ENCODE measurements around the gene DCAF7. TPM values are rescaled to one million over a fixed set of nuclear protein-coding genes. Genes with fewer than 3 reads are reported as not detected.
A peak's percentile ranks its signal among the peaks of the same experiment; 100 is the strongest.

DCAF7 gene
- total RNA-seq, 1 donor from 2014 or later, result 24.0 TPM

DNA sequence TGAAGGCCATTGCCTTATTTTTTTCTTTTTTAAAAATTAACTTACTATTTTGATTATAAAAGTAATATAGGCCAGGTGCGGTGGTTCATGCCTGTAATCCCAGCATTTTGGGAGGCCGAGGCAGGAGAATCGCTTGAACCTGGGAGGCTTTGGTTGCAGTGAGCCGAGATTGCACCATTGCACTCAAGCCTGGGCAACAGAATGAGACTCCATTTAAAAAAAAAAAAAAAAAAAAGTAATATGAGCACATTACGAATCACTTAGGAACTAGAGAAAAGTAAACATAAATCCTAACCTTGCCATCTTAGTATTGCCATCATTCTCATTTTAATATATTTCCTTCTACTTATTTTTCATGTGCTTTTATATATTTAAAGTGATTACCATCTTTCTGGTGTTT, 37.5 kb downstream of the DCAF7 start:
- DNase-seq (ENCODE audit: low read depth, low spot score), result no peak

DNA sequence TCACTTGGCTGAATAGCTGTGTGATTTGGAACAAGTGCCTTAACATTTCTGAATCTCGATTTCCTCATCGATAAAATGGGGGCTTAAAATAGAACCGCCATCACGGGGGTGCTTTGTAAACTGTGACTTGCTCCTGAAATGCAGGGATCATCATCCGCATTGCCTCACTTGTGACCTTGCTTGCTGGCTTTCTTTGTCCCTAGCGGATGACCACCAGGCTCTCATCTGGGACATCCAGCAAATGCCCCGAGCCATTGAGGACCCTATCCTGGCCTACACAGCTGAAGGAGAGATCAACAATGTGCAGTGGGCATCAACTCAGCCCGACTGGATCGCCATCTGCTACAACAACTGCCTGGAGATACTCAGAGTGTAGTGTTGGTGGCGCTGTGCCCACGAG, 38.5 kb downstream of the DCAF7 start:
- DNase-seq (ENCODE audit: low read depth, low spot score), result no peak

DNA sequence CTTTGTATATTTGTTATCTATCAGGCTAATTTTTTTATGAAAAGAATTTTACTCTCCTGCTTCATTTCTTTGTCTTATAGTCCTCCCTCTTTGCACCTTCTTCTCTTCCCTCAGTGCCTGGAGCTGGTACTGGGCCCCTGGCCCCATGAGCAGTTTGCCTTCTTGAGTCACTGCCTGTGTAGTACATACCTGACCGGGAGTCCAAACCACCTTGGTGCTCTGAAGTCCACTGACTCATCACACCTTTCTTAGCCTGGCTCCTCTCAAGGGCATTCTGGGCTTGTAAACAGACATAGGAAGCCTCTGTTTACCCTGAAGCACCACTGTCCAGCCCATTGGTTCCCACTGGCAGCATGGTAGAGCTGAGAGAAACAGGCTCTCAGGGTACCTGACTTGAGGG, 39.4 kb downstream of the DCAF7 start:
- no peak for DNase-seq (ENCODE audit: low read depth, low spot score)

DNA sequence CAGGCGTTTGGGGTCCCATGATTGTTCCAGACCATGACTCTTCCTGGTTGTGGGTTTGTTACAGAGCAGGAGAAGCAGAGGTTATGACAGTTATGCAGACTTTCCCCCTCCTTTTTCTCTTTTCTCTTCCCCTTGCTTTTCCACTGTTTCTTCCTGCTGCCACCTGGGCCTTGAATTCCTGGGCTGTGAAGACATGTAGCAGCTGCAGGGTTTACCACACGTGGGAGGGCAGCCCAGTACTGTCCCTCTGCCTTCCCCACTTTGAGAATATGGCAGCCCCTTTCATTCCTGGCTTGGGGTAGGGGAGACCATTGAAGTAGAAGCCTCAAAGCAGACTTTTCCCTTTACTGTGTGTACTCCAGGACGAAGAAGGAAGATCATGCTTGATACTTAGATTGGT, 42.5 kb downstream of the DCAF7 start:
- no peak for DNase-seq (ENCODE audit: low read depth, low spot score)

DNA sequence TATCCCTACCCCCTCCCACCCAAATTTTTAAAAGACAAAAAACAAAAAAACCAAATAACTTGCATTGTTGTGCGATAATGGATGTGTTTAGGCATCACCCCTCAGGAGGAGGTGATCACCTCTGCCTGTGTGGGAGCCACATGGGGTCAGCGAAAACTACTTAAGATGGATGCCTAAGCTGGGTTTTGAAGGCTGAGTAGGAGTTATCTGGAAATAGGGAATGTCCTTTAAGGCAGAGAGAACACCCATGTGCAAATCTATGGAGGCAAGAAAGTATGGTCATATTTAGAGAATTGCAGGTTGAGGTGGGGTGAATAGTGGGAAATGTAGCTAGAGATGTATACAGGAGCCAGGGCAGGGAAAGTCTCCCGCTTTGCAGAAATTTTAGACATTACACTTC, 44.9 kb downstream of the DCAF7 start:
- no peak for DNase-seq (ENCODE audit: low read depth, low spot score)

DNA sequence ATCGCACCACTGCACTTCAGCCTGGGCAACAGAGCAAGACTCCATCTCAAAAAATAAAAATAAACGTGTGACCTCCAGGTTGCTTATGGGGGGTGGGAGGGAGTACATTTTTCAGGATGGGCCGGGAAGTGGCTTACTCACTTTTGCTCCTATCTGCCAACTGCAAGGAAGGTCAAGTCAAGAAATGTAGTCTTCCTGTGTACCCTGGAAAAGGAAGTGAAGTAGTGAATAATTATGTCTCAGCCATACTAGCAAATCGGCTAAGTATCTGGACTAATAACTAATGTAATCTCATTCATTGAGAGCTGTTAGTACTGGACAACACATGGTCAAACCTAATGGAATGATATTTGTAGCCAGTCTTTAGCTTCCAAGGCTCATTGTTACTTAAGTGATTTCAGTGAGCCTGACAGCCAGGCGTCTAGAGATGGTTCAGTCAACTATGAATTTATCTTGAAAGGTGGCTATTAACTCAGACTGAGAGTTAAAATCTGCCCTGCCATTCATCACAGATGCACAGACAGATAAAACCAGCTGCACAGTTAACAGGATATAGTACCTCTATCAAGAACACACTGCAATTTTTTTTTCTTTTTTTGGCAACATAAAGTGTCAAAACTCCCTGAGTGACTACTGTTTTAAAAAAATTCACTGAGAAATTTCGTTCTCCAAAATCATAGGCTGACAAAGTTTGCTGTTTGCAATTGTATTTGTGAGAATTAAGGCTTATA, 46.7 kb downstream of the DCAF7 start:
- DNase-seq (ENCODE audit: low read depth, low spot score), result no peak

DNA sequence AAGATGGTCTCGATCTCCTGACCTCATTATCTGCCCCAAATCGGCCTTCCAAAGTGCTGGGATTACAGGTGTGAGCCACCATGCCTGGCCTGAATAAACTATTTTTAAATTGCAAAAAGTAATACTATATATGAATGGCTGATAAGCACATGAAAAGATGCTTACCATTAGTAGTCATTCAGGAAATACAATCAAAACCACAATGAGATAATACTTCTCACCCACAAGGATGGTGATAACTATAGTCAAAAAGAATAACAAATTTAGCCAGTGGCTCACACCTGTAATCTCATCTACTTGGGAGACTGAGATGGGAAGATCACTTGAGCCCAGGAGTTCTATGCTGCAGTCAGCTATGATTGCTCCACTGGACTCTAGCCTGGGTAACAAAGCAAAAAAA, 48.0 kb downstream of the DCAF7 start:
- DNase-seq (ENCODE audit: low read depth, low spot score), result no peak

DNA sequence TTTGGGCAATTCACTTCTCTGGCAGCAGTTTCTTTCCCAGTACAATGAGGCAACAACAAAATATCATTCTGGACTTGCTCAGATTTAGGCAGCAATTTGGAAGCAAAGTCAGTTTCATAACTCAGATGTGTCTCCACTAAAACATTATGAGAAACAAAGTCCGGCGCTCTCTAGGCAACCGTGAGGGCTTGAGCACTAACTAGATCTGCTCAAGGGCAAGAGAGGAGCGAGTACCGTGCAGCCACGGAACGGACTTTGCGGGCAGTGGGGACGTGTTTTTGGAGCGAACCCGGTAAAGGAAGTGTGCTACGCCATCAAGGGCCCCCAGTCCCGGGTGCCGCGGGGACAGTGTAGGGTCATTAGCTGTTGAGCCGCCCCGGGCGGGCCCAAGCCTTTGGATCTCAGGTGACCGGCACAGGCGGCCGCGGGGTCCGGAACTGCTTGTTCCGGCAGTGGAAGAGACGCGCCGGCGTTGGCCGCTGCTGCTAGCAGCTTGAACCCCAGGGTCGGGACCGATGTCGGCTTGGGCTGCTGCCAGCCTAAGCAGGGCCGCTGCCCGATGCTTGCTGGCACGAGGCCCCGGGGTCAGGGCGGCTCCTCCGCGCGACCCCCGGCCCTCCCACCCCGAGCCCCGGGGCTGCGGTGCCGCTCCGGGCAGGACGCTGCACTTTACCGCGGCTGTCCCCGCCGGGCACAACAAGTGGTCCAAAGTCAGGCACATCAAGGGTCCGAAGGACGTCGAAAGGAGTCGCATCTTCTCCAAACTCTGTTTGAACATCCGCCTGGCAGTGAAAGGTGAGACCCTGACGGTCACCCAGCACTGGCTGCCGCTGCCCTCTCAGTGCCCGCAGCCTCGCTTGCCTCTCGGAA, 50.5 kb downstream of the DCAF7 start, which contains the start of gene TACO1:
Gene TACO1 (plus strand): TSS at position 327 of the 870 bp plus-strand sequence. CDS start 189 bp downstream, at position 516.
- peak; percentile 44 for DNase-seq (ENCODE audit: low read depth, low spot score)

DNA sequence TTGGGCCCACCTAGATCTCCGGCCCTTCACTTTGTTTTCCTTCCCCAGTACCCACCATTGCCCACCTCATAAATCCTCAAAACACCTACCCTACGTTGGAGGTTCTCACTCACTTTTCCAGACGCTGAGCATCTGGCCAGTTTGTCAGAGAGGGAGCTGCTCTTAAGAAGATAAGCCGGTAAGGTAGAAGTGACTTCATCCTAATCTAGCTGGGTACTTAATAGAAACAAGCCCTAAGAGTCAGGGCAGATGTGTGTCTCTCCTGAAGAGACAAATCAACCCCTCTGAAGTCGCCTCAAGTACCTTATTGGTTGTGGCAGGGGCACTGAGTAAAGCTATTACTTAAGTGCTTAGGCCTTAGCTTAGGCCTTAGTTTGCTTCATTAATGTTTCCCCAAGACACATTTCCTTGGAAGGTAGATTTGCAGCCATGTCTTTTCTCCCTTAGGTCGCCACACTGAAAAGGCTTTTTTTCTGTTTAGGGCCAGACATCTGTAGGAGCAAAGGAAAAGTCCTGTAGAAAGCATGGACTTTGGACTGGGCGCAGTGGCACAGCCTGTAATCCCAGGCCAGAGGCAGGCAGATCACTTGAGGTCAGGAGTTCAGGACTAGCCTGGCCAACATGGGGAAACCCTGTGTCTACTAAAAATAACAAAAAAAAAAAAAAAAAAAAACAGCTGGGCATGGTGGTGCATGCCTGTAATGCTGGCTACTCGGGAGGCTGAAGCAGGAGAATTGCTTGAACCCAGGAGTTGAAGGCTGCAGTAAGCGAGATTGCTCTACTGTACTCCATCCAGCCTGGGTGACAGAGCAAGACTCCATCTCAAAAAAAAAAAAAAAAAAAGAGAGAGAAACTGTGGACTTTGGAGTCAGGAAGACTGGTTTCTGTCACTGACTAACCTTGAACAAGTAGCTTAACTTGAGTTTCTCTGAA, 51.4 kb downstream of the DCAF7 start:
- no peak for DNase-seq (ENCODE audit: low read depth, low spot score)

DNA sequence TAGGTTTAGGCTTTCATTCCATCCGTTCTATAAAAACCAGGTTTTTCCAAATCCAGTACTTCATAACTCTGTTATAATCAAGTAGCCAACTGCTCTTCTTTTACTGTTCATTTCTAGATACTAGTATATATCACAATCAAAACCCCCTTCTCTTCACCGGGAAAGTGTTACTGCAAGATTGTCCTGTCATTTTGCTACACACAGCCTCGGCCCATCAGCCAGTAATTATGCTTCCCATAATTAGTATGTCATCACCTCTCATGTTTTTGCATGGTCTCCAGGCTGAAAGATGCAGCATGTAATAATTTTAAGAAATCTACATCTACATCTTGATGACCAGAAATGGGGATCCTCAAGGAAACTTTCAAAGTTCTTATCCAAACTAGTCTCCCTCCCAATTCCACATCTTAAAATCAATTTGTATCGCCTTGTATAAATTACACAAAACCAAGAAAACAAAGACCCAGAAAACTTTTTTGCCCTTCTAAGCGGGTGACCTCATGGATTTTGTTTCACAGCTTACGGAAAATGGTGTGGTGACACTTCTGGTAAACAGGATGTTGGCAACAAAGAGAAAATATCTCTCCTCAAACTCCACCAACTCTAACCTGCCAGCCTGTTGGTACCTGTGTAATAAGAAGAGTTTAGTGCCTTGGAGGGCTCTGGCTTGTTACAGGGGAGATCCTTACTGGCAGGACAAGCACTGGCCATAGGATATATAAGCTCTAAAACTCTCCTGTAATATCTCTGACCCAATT, 59.7 kb downstream of the DCAF7 start:
- no peak for DNase-seq (ENCODE audit: low read depth, low spot score)

DNA sequence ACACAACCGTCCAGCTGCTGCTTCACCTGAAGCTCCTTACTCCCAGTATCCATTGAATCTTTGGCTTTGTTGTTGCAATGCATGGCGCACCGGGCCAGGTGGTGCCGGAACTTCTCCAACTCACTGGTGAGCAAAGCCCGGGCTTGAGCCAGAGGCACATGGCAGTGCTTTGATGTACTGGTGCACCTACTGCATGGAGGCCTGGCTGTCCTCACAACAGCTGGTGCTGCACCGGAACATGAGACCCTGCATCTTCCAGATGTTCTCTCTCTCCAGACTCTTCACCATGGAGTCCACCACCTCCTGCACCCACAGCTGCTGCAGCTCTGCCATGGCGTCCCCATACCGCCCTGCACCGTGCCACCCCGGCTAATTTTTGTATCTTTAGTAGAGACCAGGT, 60.6 kb downstream of the DCAF7 start:
- no peak for DNase-seq (ENCODE audit: low read depth, low spot score)

DNA sequence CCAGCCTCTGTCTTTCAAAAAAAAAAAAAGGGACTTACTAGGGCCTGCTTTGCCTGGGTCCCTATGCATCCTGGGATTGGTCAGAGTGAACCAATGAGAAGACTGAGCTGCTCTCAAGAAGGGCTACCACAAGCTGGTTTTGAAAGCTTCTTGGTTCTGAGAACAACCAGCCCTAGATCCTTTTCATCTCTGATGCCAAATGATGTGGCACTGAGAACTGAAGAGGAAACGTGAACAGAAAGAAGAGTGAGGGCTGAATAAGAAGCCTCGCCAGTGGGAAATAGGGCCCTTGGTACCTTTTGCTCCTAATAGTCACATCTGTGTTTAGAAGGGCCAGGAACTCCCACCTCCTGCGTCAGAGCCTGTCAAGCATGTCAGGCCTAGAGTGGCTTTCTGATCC, 61.1 kb downstream of the DCAF7 start:
- DNase-seq (ENCODE audit: low read depth, low spot score), result no peak

DNA sequence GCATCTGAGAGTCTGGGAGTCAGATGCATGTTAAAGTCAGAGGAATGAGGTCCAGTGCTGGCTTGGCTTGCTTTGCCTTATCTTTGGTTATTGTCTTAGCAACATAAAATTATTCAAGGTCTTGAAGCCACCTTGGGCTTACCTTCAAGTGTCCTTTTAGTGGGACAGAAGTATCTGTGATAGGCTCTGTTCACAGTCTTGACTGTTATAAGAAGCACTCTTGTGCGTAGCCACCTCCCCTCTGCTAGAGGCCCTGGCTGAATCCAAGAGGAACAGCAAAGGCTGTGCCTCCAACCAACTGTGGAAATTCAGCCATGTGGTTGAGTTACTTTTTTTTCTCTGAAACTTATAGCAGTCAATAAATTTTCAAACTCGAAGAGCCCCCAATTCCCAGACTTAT, 63.4 kb downstream of the DCAF7 start:
- no peak for DNase-seq (ENCODE audit: low read depth, low spot score)

DNA sequence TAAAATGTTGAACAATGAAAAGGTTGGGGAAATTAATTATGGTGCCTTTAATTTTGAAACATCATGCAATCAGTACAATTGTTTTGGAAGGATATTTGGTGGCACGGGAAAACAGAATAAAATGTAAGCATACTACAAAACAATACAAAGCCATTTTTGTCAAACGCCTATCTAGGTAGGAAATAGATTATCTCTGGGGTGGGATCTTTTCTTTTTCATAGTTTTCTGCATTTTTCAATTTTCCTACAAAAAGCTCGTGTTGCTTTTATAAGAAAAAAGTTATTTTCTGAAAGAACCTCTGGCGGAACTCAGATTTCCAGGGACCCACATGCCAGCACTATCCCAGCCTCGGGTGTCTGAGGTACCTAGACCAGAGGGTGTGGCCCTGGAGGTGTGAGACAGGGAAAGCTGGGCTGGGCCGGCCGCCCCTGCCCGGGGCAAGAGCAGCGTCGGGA, 71.0 kb downstream of the DCAF7 start:
- DNase-seq (ENCODE audit: low read depth, low spot score), result no peak

DNA sequence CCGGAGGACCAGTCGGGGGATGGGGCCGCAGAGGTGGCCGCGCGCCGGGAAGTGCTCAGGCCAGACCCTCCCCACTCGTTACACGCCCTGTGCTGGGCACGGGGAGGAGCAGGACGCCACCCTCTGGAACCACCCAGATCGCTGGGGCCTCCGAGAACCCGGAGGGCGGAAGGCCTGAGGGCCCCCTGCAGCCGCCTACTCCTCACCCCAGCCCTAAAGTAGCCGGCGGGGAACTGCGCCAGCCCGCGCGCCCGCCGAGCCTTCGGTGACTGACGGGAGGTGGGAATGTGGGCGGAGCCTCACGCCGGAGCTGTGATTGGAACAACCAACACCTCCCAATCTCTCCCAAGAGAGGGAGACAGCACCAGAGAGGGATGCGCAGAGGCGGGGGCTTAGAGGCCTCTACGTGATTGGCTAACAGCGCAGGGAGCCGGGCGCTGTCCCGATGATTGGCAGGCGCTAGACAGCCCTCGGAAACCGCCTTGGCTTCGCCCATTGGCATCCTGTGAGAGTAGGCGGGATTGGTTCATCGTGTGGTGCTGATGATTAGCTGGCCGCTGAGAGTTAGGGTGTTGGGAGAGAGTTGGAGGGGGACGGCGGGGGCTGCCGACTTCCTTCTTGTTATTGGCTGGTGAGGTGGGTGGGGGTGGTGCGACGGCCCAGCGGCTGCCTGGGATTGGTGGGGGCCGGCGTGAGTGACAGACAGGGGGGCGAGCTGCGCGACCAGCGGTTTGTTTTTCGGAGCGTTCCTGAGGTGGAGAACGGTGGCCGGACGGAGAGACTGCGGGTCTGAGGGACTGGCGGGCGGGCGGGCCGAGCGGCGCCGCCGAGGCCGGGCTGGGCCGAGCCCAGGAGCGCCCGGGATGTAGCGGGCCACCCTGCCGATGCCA, 71.7 kb downstream of the DCAF7 start, which contains the start of gene MAP3K3:
Gene MAP3K3 (plus strand): TSS at position 734 of the 890 bp plus-strand sequence. CDS start 343 bp downstream, outside the sequence.
- peak; percentile 100 for DNase-seq (ENCODE audit: low read depth, low spot score)

DNA sequence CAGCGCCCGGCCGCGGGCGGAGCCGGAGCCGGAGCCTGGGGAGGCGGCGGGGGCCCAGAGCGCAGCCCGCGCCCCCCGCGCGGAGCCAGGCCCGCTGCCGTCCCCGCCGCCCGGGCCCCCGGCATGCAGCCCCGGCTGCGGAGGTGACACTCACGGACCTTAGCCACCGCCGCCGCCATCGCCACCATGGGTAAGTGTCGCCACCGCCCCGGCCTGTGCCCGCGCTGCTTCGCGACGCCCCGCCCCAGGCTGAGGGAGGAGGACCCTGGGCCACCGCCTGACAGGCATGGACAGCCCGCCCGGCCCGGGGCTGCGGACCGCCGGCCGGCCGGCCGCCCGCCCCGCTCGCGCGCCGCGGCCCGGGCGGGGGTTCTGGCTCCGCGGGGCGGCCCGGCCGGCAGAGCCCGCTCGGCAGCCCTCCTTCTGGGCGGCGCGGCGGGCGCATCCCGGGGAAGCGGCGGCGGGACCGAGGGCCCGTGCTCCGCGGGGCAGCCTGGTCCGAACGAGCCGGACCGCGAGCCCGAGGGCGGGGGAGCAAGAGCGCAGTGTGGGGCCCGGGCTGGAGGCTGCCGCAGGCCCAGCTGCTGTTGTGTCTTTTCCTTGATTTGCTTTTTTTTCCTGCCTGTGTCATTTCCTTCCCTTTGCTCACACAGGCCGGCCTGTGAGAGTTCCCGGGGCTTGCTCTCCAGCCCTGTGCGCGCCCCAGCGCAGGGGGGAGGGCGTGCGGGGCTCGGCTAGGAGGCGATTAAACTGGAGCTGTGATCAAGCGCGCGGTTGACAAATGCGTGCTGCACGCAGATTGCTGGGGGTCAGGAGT, 72.5 kb downstream of the DCAF7 start:
- DNase-seq (ENCODE audit: low read depth, low spot score), result peak; percentile 72

DNA sequence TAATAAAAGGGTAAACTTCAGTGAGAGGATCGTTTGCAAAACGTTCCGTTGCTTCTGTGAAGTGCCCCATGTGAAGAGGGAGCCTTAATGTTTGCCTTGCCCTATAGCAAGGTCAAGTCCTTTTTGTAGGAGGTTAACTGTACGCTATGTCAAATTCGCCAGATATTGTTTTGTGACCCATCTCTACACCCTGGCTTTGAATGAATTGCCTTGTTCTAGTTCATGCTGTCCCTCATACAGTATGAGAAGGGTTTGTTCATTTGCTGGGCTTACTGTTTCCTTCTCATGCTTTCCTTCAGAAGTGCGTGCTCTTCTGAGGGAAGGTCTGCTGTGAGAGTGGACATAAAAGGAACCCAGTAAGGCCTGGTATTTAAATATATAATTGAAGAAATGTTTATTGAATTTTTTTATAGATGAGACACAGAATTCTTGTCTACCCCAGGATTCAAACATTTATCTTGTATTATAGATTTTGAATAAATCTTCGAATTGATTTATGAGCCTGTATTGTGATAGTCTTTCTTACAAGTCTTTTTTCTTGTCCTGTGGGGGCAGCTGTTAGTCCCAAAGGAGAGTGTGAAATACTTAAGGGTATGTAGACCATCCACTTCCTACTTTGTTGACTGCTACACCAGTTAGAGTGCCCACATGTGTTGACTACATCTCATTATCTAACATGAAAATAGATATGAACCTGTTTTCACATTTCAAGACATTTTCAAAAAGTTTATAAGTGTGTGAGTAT, 73.7 kb downstream of the DCAF7 start:
- no peak for DNase-seq (ENCODE audit: low read depth, low spot score)

DNA sequence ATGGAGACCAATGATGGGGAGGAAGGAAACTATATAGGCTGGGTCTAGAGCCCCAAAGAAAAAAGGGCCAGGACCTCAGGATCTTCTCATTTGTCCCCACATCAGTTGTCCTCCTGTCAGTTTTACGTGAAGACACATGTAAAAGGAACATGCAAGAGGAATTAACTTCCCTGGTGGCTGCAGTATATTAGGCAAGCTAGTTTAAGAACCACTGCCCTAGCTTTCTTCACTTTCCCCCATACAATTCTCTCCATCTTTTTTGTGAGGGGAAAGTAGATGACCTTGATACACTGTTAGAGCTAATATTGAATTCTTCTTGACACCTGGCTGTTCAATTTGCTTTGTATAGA, 74.2 kb downstream of the DCAF7 start:
- no peak for DNase-seq (ENCODE audit: low read depth, low spot score)
